PC-9 (cell line): Measurements from ENCODE around the gene IGFBP5. TPM values are rescaled to one million over a fixed set of nuclear protein-coding genes. Genes with fewer than 3 reads are reported as not detected.

Experiments
- BruUV-seq: library from RNA; stranded (reverse); fragments of 400-500 nt; replicated peaks from 2 replicates; lab custom pipeline; 2021; lab: Mats Ljungman, UMichigan
- CTCF ChIA-PET: fragments of 300-600 bp; sonication (Branson Sonifier 250); formaldehyde crosslinking; loops from one replicate; lab custom pipeline; 2022; ENCODE audit warnings: antibody characterized with exemption; lab: Charles Lee
- POLR2A ChIA-PET: fragments of 300-600 bp; sonication (Branson Sonifier 250); formaldehyde crosslinking; loops from one replicate; lab custom pipeline; 2022; ENCODE audit warnings: antibody characterized with exemption; ENCODE audit not compliant: unreplicated experiment; lab: Charles Lee
- DNase-seq, 2 experiments: peaks; one replicate each; pipeline versions ENCODE4 v3.0.0 to v3.0.0-alpha.2; 2015 to 2022; ENCODE audit warnings: mixed read lengths in 1 of 2
- H2AFZ ChIP-seq: fragments of 200-600 bp; sonication (generic); 2 replicates; pipeline ENCODE4 v1.8.1; 2017; ENCODE audit warnings: antibody characterized with exemption
- H3F3A ChIP-seq: fragments of 200-600 bp; sonication (generic); 2 replicates; pipeline ENCODE4 v1.8.1; 2017; ENCODE audit warnings: antibody characterized with exemption, mild to moderate bottlenecking, low read depth; ENCODE audit not compliant: insufficient read depth
- H3K27ac ChIP-seq: fragments of 200-600 bp; sonication (generic); 2 replicates; pipeline ENCODE4 v1.6.1; 2016; ENCODE audit warnings: mixed run types
- H3K27me3 ChIP-seq: fragments of 200-600 bp; sonication (generic); 2 replicates; pipeline ENCODE4 v1.6.1; 2016; ENCODE audit warnings: low read depth, mixed run types; ENCODE audit not compliant: insufficient read depth
- H3K36me3 ChIP-seq: fragments of 200-600 bp; sonication (generic); 2 replicates; pipeline ENCODE4 v1.6.1; 2016; ENCODE audit warnings: low read depth, mixed run types
- H3K4me1 ChIP-seq: fragments of 200-600 bp; sonication (generic); replicated peaks from 2 replicates; pipeline ENCODE4 v1.6.1; 2016; ENCODE audit warnings: mixed run types; ENCODE audit not compliant: insufficient read depth
- H3K4me2 ChIP-seq: fragments of 200-600 bp; sonication (generic); 2 replicates; pipeline ENCODE4 v1.6.1; 2017; ENCODE audit warnings: mixed run types
- H3K4me3 ChIP-seq: fragments of 200-600 bp; sonication (generic); 2 replicates; pipeline ENCODE4 v1.6.1; 2016; ENCODE audit warnings: mixed run types
- H3K79me2 ChIP-seq: fragments of 200-600 bp; sonication (generic); 2 replicates; pipeline ENCODE4 v1.6.1; 2017; ENCODE audit warnings: low read depth, mixed run types
- H3K9me2 ChIP-seq: fragments of 200-600 bp; sonication (generic); 2 replicates; pipeline ENCODE4 v1.8.1; 2017; ENCODE audit warnings: mild to moderate bottlenecking; ENCODE audit not compliant: insufficient read depth
- H3K9me3 ChIP-seq: fragments of 200-600 bp; sonication (generic); 2 replicates; pipeline ENCODE4 v1.8.1; 2016; ENCODE audit warnings: low read depth; ENCODE audit not compliant: insufficient read depth
- H4K20me1 ChIP-seq: fragments of 200-600 bp; sonication (generic); 2 replicates; pipeline ENCODE4 v1.8.1; 2017; ENCODE audit not compliant: insufficient read depth
- EZH2 ChIP-seq: fragments of 200-600 bp; sonication (generic); IDR thresholded peaks from 2 replicates; pipeline ENCODE4 v1.8.0; 2017; ENCODE audit warnings: antibody characterized with exemption, low read depth
- intact Hi-C: fragments of 100-400 bp; cut with micrococcal nuclease; formaldehyde crosslinking; loops from one replicate; pipeline ENCODE4 v1.10.0; 2022; ENCODE audit not compliant: unreplicated experiment
- total RNA-seq: library from RNA; stranded (reverse); gene quantifications from 2 replicates; pipeline ENCODE4 v1.2.3, GENCODE V29; 2021
- TF ChIP-seq, protein P1 (sequence below): fragments of 200-600 bp; sonication (generic); conservative IDR thresholded peaks from 2 replicates; pipeline ENCODE4 v1.6.1; 2017; ENCODE audit warnings: mixed run types, antibody characterized with exemption, mild to moderate bottlenecking, moderate library complexity

The IGFBP5 gene
- total RNA-seq, 1 experiment from 2014 or later, result 5.5 TPM

DNA sequence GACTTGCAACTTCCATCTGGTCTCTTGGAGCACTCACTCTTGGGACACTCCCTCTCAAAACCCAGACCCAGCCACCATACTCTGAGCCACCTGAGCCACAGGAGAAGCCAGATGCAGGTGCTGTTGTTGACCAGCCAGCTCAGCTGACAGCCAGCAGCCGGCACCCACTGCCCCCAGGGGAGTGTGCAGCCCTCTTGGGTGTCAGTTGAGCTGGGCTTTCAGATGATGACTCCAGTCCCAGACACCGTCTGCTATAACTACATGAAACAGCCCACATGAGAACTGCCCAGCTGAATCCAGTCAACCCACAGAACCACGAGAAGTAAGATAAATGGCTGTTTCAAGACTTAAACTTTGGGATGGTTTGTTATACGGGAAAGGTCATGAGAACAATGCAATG lies 72.8 kb downstream of the IGFBP5 start:
- ChIA-PET CTCF (no interaction called here), POLR2A (no interaction called here)

More for the DNA sequence above, 72.8 kb downstream of the IGFBP5 start:
- H2AFZ ChIP-seq, result no peak overlapping the region
- no peak for DNase-seq
- H3K4me1 ChIP-seq, result peaks cover 65% of the 10 kb centered on the region
- H3K4me3 ChIP-seq, result no peak overlapping the region
- H3K79me2 ChIP-seq, result no peaks in the 10 kb centered on the region
- intact Hi-C loops, result no loop called here
- no peaks in the 10 kb centered on the region for H3K9me2 ChIP-seq
- H3F3A ChIP-seq, result peaks cover 53% of the 10 kb centered on the region; the same call in 1 of the 2 replicates
- no peak for TF ChIP-seq EZH2
- TF ChIP-seq, protein P1, sequence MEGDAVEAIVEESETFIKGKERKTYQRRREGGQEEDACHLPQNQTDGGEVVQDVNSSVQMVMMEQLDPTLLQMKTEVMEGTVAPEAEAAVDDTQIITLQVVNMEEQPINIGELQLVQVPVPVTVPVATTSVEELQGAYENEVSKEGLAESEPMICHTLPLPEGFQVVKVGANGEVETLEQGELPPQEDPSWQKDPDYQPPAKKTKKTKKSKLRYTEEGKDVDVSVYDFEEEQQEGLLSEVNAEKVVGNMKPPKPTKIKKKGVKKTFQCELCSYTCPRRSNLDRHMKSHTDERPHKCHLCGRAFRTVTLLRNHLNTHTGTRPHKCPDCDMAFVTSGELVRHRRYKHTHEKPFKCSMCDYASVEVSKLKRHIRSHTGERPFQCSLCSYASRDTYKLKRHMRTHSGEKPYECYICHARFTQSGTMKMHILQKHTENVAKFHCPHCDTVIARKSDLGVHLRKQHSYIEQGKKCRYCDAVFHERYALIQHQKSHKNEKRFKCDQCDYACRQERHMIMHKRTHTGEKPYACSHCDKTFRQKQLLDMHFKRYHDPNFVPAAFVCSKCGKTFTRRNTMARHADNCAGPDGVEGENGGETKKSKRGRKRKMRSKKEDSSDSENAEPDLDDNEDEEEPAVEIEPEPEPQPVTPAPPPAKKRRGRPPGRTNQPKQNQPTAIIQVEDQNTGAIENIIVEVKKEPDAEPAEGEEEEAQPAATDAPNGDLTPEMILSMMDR, result no peak
- H3K27me3 ChIP-seq, result no peaks in the 10 kb centered on the region
- no TSS peak for BruUV-seq
- H4K20me1 ChIP-seq, result no peaks in the 10 kb centered on the region
- H3K36me3 ChIP-seq, result no peaks in the 10 kb centered on the region
- H3K9me3 ChIP-seq, result no peaks in the 10 kb centered on the region
- no peak overlapping the region for H3K4me2 ChIP-seq
- H3K27ac ChIP-seq, result no peak overlapping the region

Other genes with a start within 250 kb of the IGFBP5 start
- 2,248 and 2,378 TPM in 2 replicates for gene RPL37A, start 196.7 kb downstream of the IGFBP5 start, total RNA-seq
- 106 and 133 TPM in 2 replicates for gene IGFBP2, start 62.1 kb downstream of the IGFBP5 start, total RNA-seq
- gene TNP1, start 164.5 kb upstream of the IGFBP5 start, total RNA-seq, result not detected in 2 replicates